Stimulated activated CD4-positive, alpha-beta T cell treated with anti-CD3 and anti-CD28 coated beads, Interleukin-15, amount 100 ng/mL, for 24 hours (primary cell): ENCODE data around the gene MMP28.

Experiments
- DNase-seq: peaks from one replicate; pipeline ENCODE4 v3.0.0-alpha.2; 2020

Gene MMP28

DNA sequence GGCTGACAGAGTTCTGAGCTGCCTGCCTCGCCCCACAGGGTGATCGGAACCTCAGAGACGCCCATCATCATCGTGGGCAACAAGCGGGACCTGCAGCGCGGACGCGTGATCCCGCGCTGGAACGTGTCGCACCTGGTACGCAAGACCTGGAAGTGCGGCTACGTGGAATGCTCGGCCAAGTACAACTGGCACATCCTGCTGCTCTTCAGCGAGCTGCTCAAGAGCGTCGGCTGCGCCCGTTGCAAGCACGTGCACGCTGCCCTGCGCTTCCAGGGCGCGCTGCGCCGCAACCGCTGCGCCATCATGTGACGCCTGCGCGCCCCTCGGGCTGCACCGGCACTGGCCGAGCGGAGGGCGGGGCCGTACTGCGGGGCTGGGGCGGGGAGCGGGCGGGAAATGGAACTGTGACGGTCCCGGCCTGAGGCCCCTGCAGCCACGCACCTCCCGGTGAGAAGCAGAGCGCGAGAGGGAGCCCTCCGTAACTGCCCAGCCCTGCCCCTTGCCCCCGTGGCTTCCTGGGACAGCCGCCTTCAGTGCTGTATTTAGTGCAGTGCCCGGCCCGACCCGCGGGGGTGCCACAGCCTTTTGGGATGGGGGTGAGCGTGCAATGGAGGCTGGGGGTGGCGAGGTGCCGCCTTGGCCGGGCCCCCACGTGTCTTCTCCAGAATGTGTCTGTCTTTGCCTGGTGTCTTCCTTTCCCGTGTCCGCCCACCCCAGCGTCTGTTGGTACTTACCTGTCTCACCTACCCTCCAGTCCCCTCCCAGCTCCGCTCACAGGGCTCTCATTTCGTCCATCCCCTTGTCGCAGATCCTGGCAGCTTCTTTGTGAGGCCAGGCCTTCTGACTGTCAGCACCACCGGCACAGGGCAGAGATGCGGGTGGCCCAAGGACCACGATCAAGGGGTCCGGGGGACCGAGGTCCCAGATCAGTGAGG lies 54.2 kb downstream of the MMP28 start:
- peak; percentile 54 for DNase-seq

DNA sequence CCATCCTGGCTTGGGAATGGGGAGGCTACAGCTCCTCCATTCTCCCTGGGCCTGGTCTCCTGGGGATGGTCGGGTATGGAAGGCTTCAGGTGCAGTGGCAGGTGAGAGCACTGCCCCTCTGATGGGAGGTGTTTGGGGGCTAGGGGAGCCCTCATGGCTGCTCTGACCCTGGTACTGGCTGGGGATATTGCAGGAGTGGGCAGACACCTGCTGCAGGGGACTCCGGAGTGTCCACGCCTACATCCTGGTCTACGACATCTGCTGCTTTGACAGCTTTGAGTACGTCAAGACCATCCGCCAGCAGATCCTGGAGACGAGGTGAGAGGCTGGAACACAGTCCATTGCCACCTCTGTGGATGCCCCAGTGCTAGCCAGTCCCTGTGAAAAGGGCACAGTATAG lies 55.2 kb downstream of the MMP28 start:
- DNase-seq: no peak

DNA sequence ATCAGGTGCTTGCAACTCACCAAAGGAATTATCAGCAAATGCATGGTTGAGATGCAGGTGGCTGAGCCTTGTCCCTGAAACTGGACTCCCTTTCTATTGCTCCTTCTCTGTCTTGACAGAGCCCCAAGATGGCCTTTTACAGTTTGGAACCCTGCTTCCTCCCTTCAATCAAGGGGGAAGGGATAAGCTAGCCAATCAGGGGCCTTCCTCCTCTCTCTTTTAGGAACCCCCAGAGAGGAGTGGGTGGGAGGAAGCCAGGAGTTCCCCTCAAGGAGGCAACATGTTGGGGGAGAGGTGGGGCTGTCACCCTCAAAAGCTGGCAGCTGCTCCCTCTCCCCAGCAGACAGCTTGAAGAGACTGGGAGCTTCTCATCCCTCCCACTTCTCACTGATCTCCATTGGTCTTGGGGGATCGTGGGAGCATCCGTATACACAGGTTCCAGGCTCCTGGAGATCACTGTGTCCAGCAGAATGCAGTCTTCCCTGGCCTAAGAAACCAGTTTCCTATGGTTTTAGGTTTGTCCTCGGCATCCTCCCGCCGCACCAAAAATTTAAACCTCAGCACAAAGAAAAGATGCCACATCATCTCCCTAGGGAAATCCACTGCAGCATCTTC lies 56.8 kb downstream of the MMP28 start:
- DNase-seq: no peak

DNA sequence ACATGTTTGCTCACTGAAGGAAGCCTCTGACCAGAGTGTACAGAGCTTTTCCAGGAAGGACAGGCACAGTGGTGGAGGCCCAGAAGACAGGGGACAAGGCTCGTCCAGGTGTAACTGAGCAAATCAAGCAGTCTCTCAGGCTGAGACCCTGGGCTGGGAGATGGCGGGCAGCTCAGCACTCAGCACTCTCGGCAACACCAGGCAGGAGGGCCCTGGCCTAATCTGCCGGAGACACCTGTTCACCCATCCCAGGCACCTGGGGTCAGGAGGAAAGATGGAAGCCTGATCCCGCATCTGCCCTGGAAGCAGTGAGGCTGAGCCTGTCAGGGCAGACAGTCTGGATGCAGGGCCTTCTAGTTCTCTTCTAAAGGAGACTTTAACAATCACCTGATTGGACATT lies 59.2 kb downstream of the MMP28 start:
- no peak for DNase-seq

DNA sequence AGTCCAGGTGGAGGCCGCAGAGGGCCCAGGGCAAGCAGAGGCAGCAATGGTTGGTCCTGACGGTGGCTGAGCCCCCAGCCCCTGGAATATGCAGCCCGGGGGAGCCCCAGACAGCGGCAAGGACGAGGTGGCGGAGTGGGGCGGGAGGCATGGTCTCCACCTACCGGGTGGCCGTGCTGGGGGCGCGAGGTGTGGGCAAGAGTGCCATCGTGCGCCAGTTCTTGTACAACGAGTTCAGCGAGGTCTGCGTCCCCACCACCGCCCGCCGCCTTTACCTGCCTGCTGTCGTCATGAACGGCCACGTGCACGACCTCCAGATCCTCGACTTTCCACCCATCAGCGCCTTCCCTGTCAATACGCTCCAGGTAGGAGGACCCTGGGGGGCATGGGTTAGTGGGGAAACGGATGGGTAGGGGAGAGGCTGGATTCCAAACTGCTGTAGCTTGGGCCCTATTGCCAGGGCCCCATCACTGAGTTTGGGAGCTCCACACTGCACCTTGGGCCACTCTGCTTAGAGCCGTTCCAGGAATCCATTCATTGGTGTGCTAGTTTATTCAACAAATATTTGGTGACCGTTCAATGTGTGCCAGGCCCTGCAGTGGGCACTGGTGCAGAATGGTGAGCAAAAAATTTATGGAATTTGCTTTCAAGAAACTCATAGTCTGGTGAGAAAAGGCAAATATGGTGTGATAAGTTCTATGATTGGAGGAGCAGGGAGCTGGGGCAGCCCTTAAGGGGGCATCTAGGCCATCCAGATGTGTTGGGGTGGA lies 60.2 kb downstream of the MMP28 start:
- no peak for DNase-seq

DNA sequence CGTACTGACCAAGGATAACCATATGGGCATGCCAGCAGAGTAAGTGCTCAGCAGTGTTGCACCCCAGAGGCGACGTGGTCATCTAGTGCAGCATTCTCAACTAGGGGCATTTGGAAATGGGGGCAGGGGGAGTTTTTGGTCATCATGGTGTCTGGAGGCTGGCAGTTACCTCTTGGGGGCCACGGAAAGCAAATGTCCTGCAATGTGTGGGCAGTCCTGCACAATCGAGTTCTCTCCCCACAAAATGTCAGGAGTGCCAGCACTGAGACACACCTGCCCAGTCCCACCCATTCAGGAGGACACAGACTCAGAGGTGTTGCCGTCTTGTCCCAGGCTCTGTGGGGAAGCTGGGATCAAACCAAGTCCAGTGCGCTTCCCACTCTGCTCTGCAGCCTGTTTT lies 61.0 kb downstream of the MMP28 start:
- DNase-seq: no peak

DNA sequence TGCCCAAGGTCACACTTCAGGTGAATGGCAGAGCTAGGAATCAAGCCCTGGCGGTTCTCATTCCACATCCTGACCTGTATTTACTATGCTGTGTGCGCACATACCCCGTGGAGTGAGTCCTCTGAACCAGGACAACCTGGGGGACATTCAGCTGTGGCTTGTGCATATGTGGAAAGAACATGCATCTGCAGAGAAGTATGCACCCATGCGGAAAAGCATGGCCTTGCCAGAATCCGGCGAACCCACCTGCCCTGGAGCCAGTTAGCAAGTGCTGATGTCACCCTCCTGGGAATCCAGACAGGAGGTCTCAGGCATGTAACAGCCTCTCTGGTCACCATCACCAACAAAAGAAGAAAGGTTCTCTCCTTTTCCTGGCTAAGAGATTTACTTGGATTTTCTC lies 62.1 kb downstream of the MMP28 start:
- no peak for DNase-seq

DNA sequence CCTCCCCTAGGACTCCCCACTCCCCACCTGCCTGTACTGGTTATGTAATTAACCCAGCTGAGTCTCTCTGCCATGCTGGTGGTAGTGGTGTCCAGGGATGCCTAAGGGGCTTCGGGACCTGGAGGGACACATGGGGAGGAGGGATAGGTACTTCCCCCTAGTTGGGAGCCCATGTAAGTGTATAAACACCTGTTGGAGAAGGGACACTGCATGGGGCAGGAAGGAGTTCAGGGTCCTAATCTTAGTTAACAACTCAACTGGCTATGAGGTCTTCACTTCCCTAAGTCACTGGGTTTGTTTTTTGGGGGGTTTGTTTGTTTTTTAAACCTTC lies 62.7 kb downstream of the MMP28 start:
- DNase-seq: no peak

DNA sequence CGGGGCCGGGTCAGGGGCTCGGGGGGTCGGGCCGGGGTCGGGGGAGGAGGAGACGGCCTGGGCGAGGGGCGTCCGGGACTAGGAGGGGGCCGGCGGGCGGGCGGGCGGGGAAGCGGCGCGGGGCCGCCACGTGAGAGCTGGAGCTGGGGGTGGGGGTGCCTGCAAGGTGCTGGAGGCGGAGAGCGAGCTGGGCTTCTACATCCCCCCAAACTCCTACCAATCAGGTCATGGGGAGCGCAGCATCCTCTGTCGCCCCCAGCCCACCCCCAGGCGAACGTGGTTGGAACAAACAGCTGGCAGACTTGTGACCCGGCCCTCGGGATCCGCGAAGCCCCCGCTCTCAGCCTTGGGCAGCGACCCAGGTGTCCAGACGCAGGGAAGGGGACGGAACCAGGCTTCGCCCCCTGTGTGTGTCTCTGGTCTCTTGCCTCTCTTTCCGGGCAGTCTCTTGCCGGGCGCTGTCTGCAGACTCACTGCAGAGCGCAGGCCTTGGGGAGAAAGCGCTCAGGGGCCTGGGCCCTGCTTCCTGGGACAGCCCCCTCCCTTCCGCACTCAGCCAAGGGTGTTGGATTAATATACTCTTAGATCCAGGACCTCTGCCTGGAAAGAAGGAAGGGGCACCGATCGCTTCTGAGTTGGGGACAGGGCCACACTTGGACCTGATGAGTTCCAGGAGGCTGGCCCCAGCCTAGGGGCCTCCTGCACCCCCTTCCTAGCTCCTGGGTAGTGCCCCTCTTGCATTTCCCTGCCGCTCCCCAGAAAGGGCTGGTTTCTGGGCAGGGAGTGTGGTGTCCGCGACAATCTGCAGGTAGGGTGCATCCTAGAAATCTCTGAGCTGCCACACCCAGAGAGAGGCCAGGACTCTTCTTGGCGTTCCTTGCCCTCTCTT lies 63.3 kb downstream of the MMP28 start:
- no peak for DNase-seq

DNA sequence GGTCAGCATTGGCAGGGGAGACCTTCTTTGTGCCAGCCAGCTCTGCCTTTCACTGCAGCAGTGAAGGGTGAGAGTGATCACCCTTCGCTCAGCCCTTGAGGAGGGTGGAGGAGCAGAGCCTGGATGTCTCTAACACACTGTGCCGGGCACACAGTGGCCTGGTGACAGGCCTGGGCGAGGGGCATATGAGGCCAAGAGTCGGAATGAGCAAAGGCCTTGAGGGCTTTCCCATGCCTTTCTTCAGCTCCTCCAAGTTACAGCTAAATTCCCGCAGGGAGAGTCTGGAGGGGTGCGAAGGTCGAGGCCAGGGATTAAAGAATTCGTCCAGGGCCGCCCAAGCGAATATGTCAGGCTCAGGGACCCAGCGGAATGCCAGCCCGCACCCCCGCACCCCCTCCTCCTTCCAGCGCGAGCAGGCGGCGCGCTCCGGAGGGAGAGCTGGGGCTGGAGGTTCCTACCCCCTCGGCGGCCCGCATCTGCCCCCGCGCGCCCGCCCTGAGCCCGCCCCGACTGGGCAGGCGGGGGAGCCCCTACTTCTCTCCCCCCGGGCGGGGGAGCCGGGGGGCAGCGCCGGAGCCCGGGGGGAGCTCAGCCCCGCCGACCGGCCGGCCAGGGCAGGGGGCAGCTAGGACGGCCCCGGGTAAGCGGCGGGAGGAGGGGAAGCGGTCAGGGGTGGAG lies 64.1 kb downstream of the MMP28 start, which contains the start of gene RASL10B:
RASL10B (plus strand) TSS at position 401 of the 678 bp plus-strand sequence. CDS start 3,546 bp downstream, outside the sequence.
- peak; percentile 75 for DNase-seq

DNA sequence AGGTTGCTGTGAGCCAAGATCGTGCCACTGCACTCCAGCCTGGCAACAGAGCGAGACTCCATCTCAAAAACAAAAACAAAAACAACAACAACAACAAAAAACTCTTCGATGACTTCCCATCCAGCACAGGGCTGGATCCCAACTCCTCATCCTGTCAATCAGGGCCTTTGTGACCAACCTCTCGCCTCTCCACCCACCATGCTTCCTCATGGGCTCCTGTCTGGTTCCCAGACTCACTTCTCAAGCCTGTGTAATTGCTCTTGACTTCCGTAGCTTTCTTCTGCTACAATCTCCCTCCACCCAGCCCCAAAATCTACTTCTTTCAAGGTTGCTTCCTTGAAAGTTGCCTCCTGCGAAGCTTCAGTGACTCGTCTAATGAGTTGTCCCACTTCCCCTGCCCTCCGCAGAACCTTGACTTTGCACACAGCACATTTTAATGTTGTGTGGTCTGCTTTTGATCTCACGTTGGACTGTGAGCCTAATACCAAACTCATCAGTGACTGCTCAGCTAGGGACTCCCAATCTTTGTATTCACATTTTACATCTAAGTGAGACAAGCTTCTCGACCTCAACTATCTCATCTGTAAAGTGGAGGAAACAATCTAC lies 64.9 kb downstream of the MMP28 start:
- no peak for DNase-seq

DNA sequence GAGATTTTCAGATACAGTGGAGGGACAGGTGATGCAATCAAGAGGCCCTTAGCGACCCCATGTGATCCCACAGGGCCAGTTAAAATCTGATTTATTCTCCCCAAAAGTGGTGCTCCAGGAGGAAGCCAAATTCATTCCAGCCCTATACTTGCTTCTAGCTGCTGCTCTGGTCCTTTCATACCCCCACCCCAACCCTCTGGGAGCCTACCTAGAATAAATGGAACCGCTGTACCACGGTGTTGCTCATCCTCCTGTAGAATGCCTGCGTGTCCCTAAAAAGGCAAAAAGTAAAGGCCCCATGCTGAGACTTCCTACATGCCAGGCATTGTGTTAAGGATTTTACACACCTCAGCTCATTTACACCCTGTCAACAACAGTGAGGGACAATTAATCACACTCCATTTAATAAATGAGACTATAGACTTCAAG lies 66.0 kb downstream of the MMP28 start:
- no peak for DNase-seq

DNA sequence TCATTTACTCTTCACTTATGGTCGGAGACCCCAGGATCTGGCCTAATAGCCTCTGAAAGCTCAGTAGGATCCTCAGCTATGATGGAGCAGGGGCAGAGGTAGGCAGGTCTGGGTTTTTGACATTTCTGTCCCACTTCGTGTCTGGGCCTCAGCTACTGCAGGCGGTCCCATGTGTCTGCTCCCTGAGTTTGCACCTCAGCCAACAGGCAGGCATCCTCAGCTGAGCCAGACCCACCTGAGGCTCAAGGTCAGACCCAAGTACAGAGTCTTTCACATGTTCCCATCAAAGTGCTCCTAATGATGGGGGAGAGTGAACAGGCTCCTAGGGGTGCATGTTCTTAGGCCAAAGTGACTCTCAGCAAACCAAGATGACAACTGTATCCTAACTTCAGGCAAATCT lies 66.9 kb downstream of the MMP28 start:
- no peak for DNase-seq

DNA sequence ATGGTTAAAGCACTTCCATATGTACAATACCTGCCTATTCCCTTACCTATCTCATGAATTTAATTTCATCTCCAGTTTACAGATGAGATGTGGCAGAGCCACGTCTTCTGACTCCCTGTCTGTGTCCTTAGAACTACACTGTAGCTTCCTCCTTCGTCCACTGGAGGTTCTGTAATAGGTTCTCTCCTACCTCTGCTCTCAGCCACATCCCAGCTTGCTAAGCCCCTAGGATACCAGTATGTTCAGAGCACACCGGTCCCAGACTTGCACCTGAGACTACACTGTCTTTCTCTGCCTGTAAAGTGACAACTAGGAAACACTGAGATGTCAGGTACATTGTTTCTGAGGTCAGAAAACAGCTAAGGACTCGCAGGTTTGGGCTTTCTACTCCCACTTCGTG lies 67.8 kb downstream of the MMP28 start:
- DNase-seq: no peak

DNA sequence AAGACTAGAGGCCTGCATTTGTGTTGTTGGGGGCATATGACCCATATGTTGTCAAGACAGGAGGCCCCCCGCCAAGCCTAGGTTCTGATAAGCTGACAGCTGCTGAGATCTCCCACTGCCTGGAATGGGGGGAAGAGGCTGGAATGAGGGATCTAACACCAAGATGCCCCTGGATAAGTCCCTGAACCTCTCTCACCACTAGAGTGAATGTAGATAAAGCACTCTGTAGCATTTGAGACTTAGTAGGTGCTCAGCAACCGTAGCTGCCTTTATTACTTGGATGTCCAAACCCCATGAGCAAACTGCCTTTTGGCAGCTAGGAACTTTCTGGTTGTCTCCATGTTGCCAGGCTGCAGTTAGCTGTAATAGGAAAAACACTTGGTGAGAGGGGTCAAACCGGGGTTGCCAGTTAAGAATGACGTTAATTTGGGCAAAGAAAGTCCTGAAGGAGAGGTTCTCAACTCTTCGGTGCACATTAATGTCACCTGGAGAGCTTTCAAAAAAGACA lies 68.4 kb downstream of the MMP28 start:
- no peak for DNase-seq

DNA sequence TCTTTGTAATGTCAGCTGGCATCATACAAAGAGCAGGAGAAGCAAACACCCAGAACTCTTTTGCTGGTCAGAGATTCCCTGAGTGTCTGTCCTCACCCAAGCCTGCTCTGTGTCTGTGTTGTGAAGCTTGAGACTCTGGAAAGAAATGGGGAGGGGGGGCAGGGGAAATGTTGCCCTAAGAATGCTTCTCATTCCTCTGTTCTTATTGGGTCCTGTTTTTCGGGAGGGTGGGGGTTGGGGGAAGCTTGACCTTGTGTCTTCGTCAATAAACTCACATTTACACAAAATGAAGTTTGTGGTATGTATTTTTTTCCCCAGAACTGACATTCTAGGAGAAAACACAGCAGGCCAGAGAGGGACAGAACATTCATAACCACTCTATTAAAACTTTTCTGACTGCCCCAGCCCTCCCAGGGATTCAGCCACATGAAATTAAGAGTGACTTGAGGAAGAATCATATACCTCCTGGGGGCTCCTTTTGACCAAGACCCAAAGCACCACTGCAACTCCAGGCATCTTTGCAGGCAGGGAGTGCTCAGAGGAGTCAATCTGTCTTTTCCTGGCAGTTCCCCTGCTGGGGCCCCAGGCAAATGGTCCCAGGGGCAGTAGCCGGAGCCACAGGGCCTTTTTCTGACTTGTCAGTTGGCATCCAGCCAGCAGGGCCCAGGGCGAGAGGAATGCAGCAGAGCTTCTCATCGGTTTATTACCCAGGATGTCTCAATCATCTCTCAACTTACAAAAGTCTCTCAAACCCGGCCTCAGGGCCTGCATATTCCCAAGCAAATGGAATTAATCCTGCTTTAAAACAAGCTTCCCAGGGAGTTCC lies 69.1 kb downstream of the MMP28 start:
- DNase-seq: no peak

DNA sequence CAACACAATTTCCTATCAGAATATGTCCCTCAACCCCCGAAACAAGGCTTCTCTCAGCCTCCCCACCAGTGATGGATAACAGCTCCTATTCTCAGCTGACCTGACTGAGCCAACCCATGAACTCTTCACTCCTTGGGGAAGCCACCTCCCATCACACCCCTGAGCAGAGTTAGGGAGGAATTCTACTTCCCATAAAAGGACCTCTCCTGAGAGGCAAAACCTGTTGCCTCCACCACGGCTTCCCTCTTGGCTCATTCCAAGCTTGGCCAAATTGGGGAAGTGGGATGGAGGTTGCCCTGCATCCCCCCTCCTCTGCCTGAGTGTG lies 69.7 kb downstream of the MMP28 start:
- DNase-seq: no peak

DNA sequence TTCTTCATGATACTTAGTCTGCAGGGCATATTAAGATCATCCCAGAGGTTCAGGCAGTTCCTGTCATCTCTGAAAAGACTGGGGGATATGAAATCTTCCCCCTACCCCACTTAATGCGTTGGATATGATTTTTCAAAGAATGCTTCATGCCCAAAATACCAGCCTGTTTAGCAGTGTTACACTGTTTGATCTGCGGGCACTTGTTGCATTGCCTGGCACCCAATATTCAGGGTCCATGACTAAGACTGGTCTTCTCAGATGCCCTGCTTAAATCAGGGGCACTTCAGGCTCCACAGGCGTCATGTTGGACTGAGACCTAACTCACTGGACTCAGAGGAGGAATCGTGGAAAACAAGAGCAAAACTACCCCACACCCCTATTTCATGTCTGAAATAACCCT lies 70.4 kb downstream of the MMP28 start:
- DNase-seq: no peak

DNA sequence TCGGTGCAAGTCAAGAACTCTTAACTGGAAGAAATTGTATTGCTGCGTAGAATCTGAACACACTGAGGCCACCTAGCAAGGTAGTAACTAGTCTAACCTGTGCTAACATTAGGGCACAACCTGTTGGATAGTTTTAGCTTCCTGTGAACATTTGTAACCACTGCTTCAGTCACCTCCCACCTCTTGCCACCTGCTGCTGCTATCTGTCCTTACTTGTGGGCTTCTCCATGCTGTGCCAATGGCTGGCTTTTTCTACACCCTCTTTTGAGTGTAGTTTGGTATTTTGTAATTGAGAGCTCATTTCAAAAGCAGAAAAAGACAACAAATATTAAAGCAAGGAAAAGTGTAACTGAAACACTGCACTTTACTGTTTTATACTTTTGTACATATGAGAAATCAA lies 71.7 kb downstream of the MMP28 start:
- DNase-seq: no peak

DNA sequence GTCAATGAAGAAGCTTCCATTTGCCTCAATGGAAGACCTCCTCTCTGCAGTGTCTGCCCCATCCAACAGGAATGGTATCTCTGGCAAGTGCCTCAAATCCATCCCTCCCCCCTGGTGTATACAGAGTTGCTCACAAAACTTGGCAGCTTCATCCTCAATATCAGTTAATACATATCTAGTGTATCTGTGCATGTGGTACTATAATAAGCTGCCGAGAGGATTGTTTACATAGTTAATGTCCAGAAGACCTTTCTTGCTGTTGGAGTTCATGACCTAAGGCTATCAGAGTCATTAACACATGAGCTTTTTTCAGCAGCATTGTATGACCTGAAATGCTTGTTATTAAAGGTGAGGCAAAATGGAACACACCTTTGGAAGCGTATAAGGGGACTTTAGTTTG lies 78.0 kb downstream of the MMP28 start:
- no peak for DNase-seq
